Measurements from ENCODE around the gene SLC9A3. TPM values are rescaled to one million over a fixed set of nuclear protein-coding genes. Genes with fewer than 3 reads are reported as not detected.

The SLC9A3 gene
- total and polyA plus RNA-seq, 8 donors, result 2.7 to 142 (median 14.9) TPM

DNA sequence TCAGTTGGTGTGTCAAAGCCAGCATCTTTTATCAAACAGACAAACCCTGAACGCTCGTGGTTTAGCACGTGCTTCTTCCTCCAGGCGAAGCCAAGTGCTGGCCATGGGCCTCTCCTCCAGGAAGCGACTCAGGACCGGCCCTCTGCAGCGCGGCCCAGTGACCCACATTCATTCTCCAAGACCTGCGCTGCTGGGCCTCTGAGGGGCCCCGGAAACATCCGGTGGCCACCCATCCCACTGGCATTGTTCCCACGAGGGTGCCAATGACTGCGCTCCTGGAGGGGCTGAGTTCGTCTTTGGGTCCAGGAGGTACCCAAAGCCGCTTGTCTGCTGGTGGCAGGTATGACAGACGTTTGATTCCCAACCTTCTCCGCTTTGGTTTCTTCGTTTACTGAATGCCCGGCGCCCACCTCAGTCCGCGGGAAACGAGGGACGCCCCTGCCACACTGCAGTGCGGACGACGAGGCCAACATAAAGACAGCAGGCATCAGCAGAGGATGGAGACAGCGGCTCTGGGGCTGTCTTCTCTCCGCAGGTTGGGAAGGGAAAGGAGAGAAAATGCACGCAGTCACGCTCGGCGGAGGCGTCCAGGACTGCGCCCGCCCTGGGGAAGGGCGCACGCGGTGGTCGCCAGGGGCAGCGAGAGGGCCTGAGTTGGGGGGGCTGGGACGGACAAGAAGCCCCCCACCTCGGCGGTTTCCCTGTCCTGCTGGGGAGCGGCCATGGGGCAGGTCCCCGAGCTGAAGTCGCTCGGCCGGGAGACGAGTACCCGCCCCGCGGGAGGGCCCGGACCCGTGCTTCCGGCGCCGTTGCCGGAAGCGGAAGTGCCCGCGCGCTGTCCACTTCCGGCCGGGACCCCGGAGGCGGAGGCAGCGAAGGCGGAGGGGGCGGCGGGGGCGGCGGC lies 81.7 kb downstream of the SLC9A3 start, which contains the start of gene EXOC3:
TSS of gene EXOC3 (plus strand) at position 842 of the 904 bp plus-strand sequence. CDS start 3,030 bp downstream, outside the sequence.
- H3K36me3 ChIP-seq, result peaks cover 13 to 23% (median 18%) of the 10 kb centered on the region in 4 donors
- H3K27me3 ChIP-seq, result peaks cover 0 to 5% (median 0%) of the 10 kb centered on the region in 3 donors
- DNase-seq, result peak; percentile 77 to 93
- WGBS, 5 donors, result 2 to 7% (median 4%) methylated on average over 27 to 72 of the region's 73 CpGs
- H3K4me1 ChIP-seq, result peaks cover 18 to 48% (median 37%) of the 10 kb centered on the region in 4 donors
- peak within 1 kb of the TSS; percentile 75 to 100 (median 96) for H3K4me3 ChIP-seq
- intact Hi-C loops (cut with DNase I; ENCODE audit: low total_unique reads), result no loop called here
- no peaks in the 10 kb centered on the region for H3K9me3 ChIP-seq
- peak within 1 kb of the TSS; percentile 71 to 96 (median 84) for H3K27ac ChIP-seq
- TF ChIP-seq, protein P1, sequence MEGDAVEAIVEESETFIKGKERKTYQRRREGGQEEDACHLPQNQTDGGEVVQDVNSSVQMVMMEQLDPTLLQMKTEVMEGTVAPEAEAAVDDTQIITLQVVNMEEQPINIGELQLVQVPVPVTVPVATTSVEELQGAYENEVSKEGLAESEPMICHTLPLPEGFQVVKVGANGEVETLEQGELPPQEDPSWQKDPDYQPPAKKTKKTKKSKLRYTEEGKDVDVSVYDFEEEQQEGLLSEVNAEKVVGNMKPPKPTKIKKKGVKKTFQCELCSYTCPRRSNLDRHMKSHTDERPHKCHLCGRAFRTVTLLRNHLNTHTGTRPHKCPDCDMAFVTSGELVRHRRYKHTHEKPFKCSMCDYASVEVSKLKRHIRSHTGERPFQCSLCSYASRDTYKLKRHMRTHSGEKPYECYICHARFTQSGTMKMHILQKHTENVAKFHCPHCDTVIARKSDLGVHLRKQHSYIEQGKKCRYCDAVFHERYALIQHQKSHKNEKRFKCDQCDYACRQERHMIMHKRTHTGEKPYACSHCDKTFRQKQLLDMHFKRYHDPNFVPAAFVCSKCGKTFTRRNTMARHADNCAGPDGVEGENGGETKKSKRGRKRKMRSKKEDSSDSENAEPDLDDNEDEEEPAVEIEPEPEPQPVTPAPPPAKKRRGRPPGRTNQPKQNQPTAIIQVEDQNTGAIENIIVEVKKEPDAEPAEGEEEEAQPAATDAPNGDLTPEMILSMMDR (IDR thresholded peaks at IDR 0.05), result no peak
- TF ChIP-seq POLR2AphosphoS5 (IDR thresholded peaks at IDR 0.05) (peak; percentile 47 to 90 (median 73)), POLR2A (IDR thresholded peaks at IDR 0.05) (no peak), EP300 (IDR thresholded peaks at IDR 0.05) (no peak)

DNA sequence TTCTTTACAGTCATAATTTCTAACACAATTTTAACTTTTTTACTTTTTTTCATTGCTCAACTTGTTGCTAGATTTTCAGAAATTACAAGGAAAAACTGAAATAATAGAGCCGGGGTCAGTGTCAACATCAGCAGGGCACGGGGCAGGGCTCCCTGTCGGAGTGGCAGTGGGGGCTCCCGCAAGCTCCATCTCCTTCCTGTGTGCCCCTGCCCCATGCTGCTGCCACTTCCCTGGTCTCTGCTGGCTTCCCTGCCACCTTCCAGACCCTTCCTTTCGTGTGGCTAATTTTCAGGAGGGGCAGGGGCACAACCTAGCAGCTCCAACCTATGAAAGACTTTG lies 82.3 kb downstream of the SLC9A3 start:
- intact Hi-C loops (cut with DNase I; ENCODE audit: low total_unique reads), result no loop called here
- peaks cover 18 to 47% (median 36%) of the 10 kb centered on the region in 4 donors for H3K4me1 ChIP-seq
- H3K27me3 ChIP-seq, result peaks cover 0 to 9% (median 0%) of the 10 kb centered on the region in 3 donors
- H3K4me3 ChIP-seq, result peak overlapping the region; percentile 75 to 100 (median 96)
- TF ChIP-seq POLR2A (IDR thresholded peaks at IDR 0.05) (no peak), EP300 (IDR thresholded peaks at IDR 0.05) (no peak), POLR2AphosphoS5 (IDR thresholded peaks at IDR 0.05) (no peak)
- TF ChIP-seq, protein P1 (IDR thresholded peaks at IDR 0.05), result no peak
- 79 to 92% (median 88%) methylated on average over 5 of the region's 5 CpGs for WGBS, 5 donors
- H3K36me3 ChIP-seq, result peaks cover 7 to 16% (median 12%) of the 10 kb centered on the region in 4 donors
- DNase-seq, result no peak
- H3K9me3 ChIP-seq, result no peaks in the 10 kb centered on the region
- H3K27ac ChIP-seq, result peak overlapping the region in 1 of 5 donors; percentile 96

DNA sequence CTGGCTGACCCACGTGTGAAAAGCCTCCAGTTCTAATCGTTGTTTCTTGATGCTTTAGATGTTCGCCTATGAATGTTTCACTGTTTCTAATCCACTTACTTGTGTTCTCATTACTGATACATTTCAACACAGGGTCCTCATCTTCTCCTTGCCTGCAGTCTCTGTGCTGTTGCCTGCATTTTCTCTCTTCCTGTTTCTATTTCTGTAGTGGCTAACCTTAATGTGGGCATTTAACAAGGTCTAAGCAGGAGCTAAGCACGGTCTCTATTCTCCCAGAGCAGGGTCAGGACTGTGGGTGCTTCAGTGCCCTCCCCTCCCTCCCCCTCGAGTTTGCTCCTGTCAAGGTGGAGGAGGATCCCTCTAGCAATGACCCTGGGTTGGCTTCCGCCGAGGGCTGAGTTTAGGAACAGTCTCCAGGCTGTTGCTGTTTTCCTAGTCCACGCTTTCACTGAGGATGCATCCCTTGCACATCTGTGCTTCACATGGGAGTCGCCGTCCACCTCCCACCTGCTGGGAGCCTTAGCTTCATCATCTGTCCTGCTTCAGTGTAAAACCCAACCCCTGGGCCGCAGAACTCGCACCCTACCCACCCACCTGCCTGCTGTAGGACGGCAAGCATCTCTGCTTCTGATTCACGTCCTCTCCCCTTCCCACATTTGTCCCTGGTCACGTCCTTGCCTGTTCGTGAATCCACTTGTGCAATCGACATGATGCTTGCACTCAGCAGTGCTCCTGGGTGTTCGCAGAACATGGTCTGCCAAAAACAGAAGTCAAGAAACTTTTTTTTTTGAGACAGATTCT lies 83.6 kb downstream of the SLC9A3 start:
- Histone ChIP-seq H3K27me3 (peaks cover 0 to 22% (median 0%) of the 10 kb centered on the region in 3 donors), H3K9me3 (no peaks in the 10 kb centered on the region), H3K4me1 (peaks cover 18 to 34% (median 29%) of the 10 kb centered on the region in 4 donors), H3K27ac (no peak overlapping the region), H3K36me3 (peaks cover 0 to 3% (median under 1%) of the 10 kb centered on the region in 4 donors), H3K4me3 (no peak overlapping the region)
- TF ChIP-seq POLR2AphosphoS5 (IDR thresholded peaks at IDR 0.05) (no peak), POLR2A (IDR thresholded peaks at IDR 0.05) (no peak), EP300 (IDR thresholded peaks at IDR 0.05) (no peak)
- TF ChIP-seq, protein P1 (IDR thresholded peaks at IDR 0.05), result no peak
- 76 to 82% (median 80%) methylated on average over 18 of the region's 18 CpGs for WGBS, 5 donors
- intact Hi-C loops (cut with DNase I; ENCODE audit: low total_unique reads), result no loop called here
- no peak for DNase-seq

DNA sequence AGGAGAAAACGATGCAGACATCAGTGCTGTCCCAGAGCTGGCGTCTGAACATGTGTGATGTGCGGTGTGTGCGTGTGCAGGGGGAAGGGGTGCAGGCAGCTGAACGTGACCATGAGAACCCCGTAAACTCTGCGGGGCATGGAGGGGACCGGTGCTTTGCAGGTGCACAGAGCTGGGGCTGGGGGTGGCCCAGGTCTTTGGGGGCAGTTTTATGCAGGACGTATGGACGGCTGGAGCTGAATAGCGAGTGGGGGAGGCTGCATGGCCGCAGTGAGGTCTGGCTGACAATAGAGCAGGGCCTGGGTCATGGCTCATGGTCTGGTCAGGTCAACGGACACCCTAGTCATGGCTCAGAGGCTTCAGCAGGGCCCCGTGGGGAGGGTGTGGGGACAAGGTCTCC lies 84.6 kb downstream of the SLC9A3 start:
- intact Hi-C loops (cut with DNase I; ENCODE audit: low total_unique reads), result no loop called here
- H3K27ac ChIP-seq, result no peak overlapping the region
- H3K4me3 ChIP-seq, result no peak overlapping the region
- no peak for DNase-seq
- peaks cover 18 to 24% (median 22%) of the 10 kb centered on the region in 4 donors for H3K4me1 ChIP-seq
- TF ChIP-seq, protein P1 (IDR thresholded peaks at IDR 0.05), result no peak
- TF ChIP-seq POLR2A (IDR thresholded peaks at IDR 0.05) (no peak), POLR2AphosphoS5 (IDR thresholded peaks at IDR 0.05) (no peak), EP300 (IDR thresholded peaks at IDR 0.05) (no peak)
- no peaks in the 10 kb centered on the region for H3K36me3 ChIP-seq
- no peaks in the 10 kb centered on the region for H3K9me3 ChIP-seq
- H3K27me3 ChIP-seq, result peaks cover 0 to 32% (median 0%) of the 10 kb centered on the region in 3 donors
- 76 to 79% (median 76%) methylated on average over 13 to 14 of the region's 14 CpGs for WGBS, 5 donors
